ENCODE data around the gene HCCS.
"Not testable (repeated sequence)": the region's sequence is repeated elsewhere in the genome, so short reads cannot be mapped to it uniquely, and the experiment has no call there.

HCCS gene

DNA sequence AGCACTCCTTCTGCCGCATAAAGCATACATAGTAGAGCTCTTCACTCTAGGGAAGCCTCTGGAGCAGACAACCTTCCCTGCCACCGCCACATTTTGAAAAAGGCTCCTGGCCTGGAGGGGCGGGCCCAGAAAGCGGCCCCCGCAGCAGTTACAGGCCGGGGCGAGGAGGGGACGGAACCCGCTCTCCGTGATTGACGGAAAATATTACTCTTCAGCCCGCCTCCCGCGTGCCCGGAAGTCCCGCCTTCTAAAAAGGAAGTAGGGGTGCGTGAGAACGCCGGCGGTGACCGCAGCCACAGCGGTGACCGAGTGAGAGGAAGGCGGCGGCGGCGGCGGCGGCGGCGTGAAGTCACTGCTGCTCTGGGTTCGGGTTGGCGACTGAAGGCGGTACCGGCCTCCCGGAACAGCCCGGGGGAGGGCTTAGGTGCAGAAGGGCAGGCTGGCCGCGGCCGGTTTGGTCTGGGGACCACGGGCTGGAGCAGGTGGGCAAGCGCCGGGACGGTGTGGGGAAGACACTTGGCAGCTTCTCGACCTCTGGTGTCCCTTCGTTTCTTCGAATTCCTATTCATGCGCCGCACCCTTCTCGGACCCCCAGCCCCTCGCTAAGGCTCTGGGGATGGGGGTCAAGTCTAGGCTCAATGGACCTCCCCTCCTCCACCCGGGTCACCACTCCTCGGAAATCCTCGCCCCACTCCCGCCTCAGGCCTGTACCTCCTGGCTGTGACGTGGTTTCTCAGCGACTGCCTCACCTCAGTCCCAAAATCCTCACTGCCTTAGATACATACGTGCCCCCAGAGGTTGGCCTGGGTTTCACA lies at the start of gene HCCS:
HCCS (plus strand) TSS at position 296 of the 815 bp plus-strand sequence. CDS start 729 bp downstream, outside the sequence.
- DNase-seq: peak; percentile 87

GRCh38 chrX:11064276-11064675 lies 46.9 kb upstream of the HCCS start:
- no peak for DNase-seq

GRCh38 chrX:11064851-11065600 lies 46.1 kb upstream of the HCCS start:
- DNase-seq: no peak

- no peak for DNase-seq
These were observed 44.3 kb upstream of the HCCS start for GRCh38 chrX:11066812-11067211.

- no peak for DNase-seq
These were observed 37.8 kb upstream of the HCCS start for GRCh38 chrX:11073381-11073780.

DNA sequence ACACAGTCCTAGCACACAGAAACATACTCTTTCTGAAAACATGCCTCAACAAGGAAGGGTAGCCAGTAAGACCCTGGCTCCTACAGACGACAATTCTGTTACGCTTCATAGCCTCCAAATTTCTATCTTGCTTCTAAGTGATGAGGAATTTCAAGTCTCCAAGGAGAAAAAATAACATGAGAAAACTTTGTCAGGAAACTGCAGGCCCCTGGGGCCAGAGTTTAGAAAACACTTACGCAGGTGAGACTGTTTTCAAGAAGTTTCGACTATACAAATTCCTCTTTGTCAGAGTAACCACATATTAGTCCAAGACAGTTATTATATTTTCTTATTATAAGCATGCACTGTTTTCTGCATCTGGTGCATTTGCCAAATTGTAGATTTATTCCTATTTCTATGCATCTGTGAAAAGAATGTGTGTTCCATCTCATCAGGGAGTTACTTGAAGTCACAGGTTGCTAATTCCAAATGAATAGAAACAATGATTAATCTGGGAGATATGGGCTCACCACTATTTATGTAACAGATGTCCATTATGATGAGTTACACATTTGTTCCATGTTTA lies 30.3 kb upstream of the HCCS start:
- DNase-seq: no peak

- DNase-seq: no peak
These were observed 29.6 kb upstream of the HCCS start for GRCh38 chrX:11081511-11081910.

DNA sequence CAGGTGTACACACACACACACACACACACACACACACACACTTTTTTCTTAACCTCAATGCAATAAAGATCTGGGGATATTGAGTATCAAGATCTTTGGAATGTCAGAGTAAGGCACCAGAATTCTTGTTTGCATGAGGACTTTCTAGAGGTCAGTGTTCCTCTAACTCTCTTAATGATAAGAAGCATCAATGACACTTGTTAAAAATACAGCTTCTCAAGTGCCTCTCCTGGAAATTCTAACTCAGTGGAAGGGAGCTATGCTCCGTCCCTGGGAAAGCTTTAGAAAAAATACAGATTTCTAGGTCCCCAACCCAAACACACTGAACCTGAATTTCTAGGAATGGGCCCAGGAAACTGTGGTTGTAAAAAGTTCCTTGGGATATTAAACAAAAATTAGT lies 25.8 kb upstream of the HCCS start:
- no peak for DNase-seq

DNA sequence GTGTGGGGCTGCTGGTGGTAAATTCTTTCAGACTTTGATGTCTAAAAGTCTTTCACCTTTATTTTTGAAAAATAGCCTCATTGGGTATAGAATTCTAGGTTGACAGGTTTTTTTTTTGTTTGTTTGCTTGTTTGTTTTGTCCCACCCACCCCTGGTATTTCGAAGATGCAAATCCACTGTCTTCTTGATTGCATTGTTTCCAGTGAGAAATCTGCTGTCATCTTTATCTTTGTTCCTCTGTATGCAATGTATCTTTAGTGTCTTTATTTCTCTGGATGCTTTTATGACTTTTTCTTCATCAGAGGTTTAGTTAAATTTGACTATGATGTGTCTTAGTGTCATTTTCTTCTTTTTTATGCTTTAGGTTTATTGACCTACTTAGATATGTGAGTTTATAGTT lies 21.3 kb upstream of the HCCS start:
- no peak for DNase-seq

GRCh38 chrX:11097933-11098332 lies 13.2 kb upstream of the HCCS start:
- no peak for DNase-seq

GRCh38 chrX:11099465-11099864 lies 11.7 kb upstream of the HCCS start:
- no peak for DNase-seq

DNA sequence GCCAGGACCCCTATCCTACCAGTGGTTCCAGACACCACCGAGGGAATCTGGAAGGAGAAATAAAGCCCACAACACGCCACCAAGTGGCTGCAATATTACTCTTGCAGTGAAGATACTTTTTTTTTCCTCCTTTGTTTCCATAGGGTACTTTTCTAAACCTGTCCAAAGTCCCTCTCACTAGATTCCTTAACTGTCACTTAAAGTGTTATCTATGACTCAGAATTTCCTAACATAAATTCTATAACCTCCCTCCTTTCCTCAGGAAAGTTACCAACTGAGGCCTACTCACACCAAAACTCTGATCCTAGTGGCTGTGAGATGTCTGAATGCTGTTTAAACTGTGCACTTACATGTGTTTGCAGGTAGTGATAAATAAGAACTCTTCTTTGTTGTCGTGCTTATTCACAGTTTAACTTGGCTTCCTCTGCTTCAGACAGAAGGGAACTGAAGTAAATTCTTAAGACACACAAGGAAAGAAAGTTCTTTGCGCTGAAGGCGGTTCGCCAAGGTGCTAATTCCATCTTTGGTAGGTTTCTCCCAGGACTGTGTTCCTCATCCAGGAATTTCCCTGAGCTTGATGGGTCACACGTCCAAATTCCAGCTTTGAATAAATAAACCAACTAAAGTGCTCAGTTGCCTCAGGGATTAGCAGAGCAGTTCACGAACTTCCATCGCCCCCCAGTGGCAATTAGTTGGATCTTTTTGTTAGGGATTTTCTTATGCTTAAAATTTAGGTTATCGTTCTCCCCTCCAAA lies 10.7 kb upstream of the HCCS start:
- DNase-seq: peak; percentile 44

DNA sequence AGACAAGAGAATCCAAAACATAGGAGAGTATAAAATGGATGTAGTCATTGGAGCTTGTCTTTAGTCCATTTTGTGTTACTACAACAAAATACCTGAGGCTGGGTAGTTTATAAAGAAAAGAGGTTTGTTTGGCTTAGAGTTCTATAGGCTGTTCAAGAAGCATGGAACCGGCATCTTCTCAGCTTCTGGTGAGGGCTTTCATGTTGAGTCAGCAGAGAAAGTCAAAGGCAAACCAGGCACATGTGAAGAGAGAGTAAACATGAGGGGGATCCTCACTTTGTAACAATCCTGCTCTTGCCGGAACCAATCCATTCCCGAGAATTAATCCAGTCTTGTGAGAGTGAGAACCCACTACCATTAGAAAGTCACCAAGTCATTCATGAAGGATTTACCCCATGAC lies 8.1 kb upstream of the HCCS start:
- no peak for DNase-seq

- DNase-seq: no peak
These were observed 7.4 kb upstream of the HCCS start for GRCh38 chrX:11103751-11104150.

GRCh38 chrX:11105080-11105479 lies 6.1 kb upstream of the HCCS start:
- no peak for DNase-seq

DNA sequence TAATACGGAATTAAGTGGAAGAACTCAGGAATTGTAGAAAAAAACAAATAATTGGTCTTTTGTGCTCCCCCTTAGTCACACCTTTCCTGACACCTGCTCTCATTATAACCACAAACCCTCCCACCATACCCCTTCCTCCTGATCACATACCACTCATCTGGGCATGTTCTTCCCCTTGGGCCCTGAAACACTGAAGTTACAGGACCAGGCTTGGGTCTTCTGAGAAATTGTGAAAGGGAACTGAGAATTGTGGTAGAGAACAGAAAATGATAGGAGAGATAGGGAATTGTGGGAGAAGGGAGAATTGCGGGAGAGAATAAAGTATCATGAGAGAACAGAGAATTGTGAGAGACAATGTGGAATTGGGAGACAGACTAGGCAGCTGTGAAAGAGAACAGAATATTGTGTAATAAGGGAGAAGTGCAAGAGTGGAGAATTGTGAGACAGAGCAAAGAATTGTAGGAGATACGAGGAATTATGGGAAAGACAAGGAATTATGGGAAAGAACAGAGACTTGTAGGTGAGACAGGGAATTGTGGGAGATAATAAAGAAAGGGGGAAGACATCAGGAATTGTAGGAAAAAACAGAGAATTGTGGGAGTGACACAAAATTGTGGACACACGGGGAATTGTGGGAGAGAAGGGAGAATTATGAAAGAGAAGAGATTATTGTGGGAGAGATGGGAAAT lies 2.7 kb upstream of the HCCS start:
- no peak for DNase-seq

GRCh38 chrX:11109968-11110367 lies 1.2 kb upstream of the HCCS start:
- DNase-seq: no peak

GRCh38 chrX:11111947-11112346 lies 815 bp downstream of the HCCS start:
- DNase-seq: no peak

- DNase-seq: no peak
These were observed 2.6 kb downstream of the HCCS start for GRCh38 chrX:11113731-11114130.

GRCh38 chrX:11117745-11118144 lies 6.6 kb downstream of the HCCS start:
- no peak for DNase-seq

DNA sequence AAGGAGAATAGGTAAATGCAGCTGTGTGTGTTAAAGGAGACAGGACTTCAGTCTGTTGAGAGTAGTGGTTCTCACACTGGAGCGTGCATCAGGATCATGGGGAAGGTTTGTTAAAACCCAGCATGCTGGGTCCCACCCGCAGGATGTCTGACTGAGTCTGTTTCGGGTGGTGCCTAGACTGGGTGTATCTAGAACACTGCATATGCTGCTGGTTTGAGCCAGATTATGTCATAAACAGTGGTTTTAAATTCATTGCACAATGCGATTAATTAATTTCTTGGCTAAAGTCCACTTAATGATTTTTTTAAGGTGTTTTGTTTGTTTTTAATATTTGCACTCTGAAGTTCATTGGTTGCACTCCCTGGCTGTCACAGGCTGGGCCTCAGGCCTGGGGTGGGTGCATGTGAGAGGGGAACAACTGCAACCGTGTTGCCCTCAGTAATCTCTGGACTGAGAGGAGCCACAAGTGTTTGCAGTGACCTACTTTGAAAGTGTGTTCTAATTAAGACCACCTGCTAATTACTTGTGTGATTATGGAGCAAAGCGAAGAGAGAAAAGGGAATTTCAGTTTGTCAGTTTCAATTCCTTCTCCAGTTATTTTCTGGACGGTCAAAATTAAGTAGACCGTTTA lies 8.3 kb downstream of the HCCS start:
- no peak for DNase-seq

GRCh38 chrX:11123087-11123486 lies 12.0 kb downstream of the HCCS start:
- not testable (repeated sequence) for DNase-seq
